Ectodermal cell (in vitro differentiated cells): ENCODE measurements around the gene TRIM75.
"Not testable (repeated sequence)": the region's sequence is repeated elsewhere in the genome, so short reads cannot be mapped to it uniquely, and the experiment has no call there.

Experiments
- H3K27ac ChIP-seq: 2 replicates; pipeline ENCODE4 v1.7.0; 2013; ENCODE audit warnings: mild to moderate bottlenecking, low read depth, low read length; ENCODE audit not compliant: insufficient read depth, poor library complexity, severe bottlenecking
- H3K27me3 ChIP-seq: 2 replicates; pipeline ENCODE4 v1.7.0; 2013; ENCODE audit warnings: mild to moderate bottlenecking, low read length; ENCODE audit not compliant: insufficient read depth, control insufficient read depth, poor library complexity, severe bottlenecking
- H3K36me3 ChIP-seq: one replicate; pipeline ENCODE4 v1.7.0; 2013; ENCODE audit warnings: low read length; ENCODE audit not compliant: control insufficient read depth, insufficient read depth
- H3K4me1 ChIP-seq: one replicate; pipeline ENCODE4 v1.7.0; 2013; ENCODE audit warnings: low read length; ENCODE audit not compliant: control insufficient read depth, insufficient read depth
- H3K4me3 ChIP-seq: 2 replicates; pipeline ENCODE4 v1.7.0; 2013; ENCODE audit warnings: low read depth, low read length, control low read depth; ENCODE audit not compliant: insufficient read depth
- H3K9me3 ChIP-seq: 2 replicates; pipeline ENCODE4 v1.7.0; 2013; ENCODE audit warnings: mild to moderate bottlenecking, low read length, moderate library complexity; ENCODE audit not compliant: control insufficient read depth
- WGBS, 2 experiments: methylation state at CpG; one replicate each; pipeline ENCODE4 v1.1.7; 2013; ENCODE audit warnings: missing lambda C conversion rate in 2 of 2; 5-methylcytosine and 5-hydroxymethylcytosine counted together

Gene TRIM75

GRCh38 chr4:165070560-165070959 is 16.9 kb downstream of the TRIM75 start:
- H3K27me3 ChIP-seq, result no peaks in the 10 kb centered on the region
- H3K4me1 ChIP-seq, result peaks cover 6% of the 10 kb centered on the region
- WGBS, 2 experiments, result 93% methylated on average over 1 of the region's 1 CpG; no CpG with 5 or more reads in 1 of the 2 experiments
- no peak overlapping the region for H3K27ac ChIP-seq
- no peaks in the 10 kb centered on the region for H3K36me3 ChIP-seq
- no peak overlapping the region for H3K4me3 ChIP-seq
- H3K9me3 ChIP-seq, result no peaks in the 10 kb centered on the region

GRCh38 chr4:165073346-165073745 is 19.7 kb downstream of the TRIM75 start:
- not testable (repeated sequence) for H3K27ac ChIP-seq, H3K9me3 ChIP-seq, H3K27me3 ChIP-seq, H3K36me3 ChIP-seq, H3K4me3 ChIP-seq, H3K4me1 ChIP-seq
- 48 to 50% methylated on average over 11 of the region's 11 CpGs for WGBS, 2 experiments

GRCh38 chr4:165077034-165077578 is 23.4 kb downstream of the TRIM75 start:
- H3K27ac ChIP-seq, result no peak overlapping the region
- peaks cover 6% of the 10 kb centered on the region for H3K4me1 ChIP-seq
- 90 to 95% methylated on average over 5 of the region's 5 CpGs for WGBS, 2 experiments
- H3K36me3 ChIP-seq, result no peaks in the 10 kb centered on the region
- H3K4me3 ChIP-seq, result no peak overlapping the region
- no peaks in the 10 kb centered on the region for H3K9me3 ChIP-seq
- H3K27me3 ChIP-seq, result no peaks in the 10 kb centered on the region

GRCh38 chr4:165079476-165079875 is 25.8 kb downstream of the TRIM75 start:
- Histone ChIP-seq H3K36me3 (no peaks in the 10 kb centered on the region), H3K27me3 (no peaks in the 10 kb centered on the region), H3K4me1 (no peaks in the 10 kb centered on the region), H3K27ac (no peak overlapping the region), H3K9me3 (no peaks in the 10 kb centered on the region), H3K4me3 (no peak overlapping the region)
- 91 to 94% methylated on average over 6 of the region's 6 CpGs for WGBS, 2 experiments

GRCh38 chr4:165084787-165085186 is 31.1 kb downstream of the TRIM75 start:
- not testable (repeated sequence) for H3K27ac ChIP-seq, H3K4me3 ChIP-seq, H3K27me3 ChIP-seq, H3K9me3 ChIP-seq, H3K4me1 ChIP-seq, H3K36me3 ChIP-seq
- 90 to 95% methylated on average over 5 to 7 of the region's 7 CpGs for WGBS, 2 experiments

GRCh38 chr4:165085946-165086345 is 32.3 kb downstream of the TRIM75 start:
- Histone ChIP-seq H3K27ac (no peak overlapping the region), H3K4me1 (no peaks in the 10 kb centered on the region), H3K4me3 (no peak overlapping the region), H3K36me3 (peaks cover 3% of the 10 kb centered on the region), H3K27me3 (no peaks in the 10 kb centered on the region), H3K9me3 (no peaks in the 10 kb centered on the region)
- 92 to 98% methylated on average over 2 of the region's 2 CpGs for WGBS, 2 experiments

- Histone ChIP-seq H3K9me3 (no peaks in the 10 kb centered on the region), H3K27ac (no peak overlapping the region), H3K27me3 (no peaks in the 10 kb centered on the region), H3K4me1 (no peaks in the 10 kb centered on the region), H3K4me3 (no peak overlapping the region), H3K36me3 (peaks cover 3% of the 10 kb centered on the region)
- 91 to 95% methylated on average over 3 of the region's 3 CpGs for WGBS, 2 experiments
Measured at GRCh38 chr4:165088366-165088765, 34.7 kb downstream of the TRIM75 start.

- 86 to 91% methylated on average over 8 of the region's 8 CpGs for WGBS, 2 experiments
- H3K4me1 ChIP-seq, H3K9me3 ChIP-seq, H3K27ac ChIP-seq, H3K36me3 ChIP-seq, H3K27me3 ChIP-seq, H3K4me3 ChIP-seq: not testable (repeated sequence)
Measured at GRCh38 chr4:165092187-165092586, 38.5 kb downstream of the TRIM75 start.

- no peak overlapping the region for H3K27ac ChIP-seq
- H3K4me1 ChIP-seq, result no peaks in the 10 kb centered on the region
- WGBS, 2 experiments, result 94 to 96% methylated on average over 3 of the region's 3 CpGs
- H3K9me3 ChIP-seq, result no peaks in the 10 kb centered on the region
- no peak overlapping the region for H3K4me3 ChIP-seq
- no peaks in the 10 kb centered on the region for H3K27me3 ChIP-seq
- no peaks in the 10 kb centered on the region for H3K36me3 ChIP-seq
Measured at GRCh38 chr4:165094873-165095272, 41.2 kb downstream of the TRIM75 start.

GRCh38 chr4:165095291-165095690 is 41.6 kb downstream of the TRIM75 start:
- 89 to 100% methylated on average over 1 of the region's 1 CpG for WGBS, 2 experiments
- Histone ChIP-seq H3K27me3 (no peaks in the 10 kb centered on the region), H3K27ac (no peak overlapping the region), H3K4me3 (no peak overlapping the region), H3K9me3 (no peaks in the 10 kb centered on the region), H3K4me1 (no peaks in the 10 kb centered on the region), H3K36me3 (no peaks in the 10 kb centered on the region)

- H3K27ac ChIP-seq, result no peak overlapping the region
- no peaks in the 10 kb centered on the region for H3K9me3 ChIP-seq
- no peaks in the 10 kb centered on the region for H3K27me3 ChIP-seq
- H3K4me3 ChIP-seq, result no peak overlapping the region
- no peaks in the 10 kb centered on the region for H3K4me1 ChIP-seq
- no peaks in the 10 kb centered on the region for H3K36me3 ChIP-seq
- WGBS, 2 experiments, result 88 to 91% methylated on average over 2 of the region's 2 CpGs
Measured at GRCh38 chr4:165096776-165097175, 43.1 kb downstream of the TRIM75 start.
